Measurements from ENCODE around the gene TEP1.

- no peak for TF ChIP-seq EZH2 (IDR thresholded peaks at IDR 0.05; ENCODE audit: low read depth, unreplicated experiment)
- TF ChIP-seq CTCF (conservative IDR thresholded peaks at IDR 0.05; ENCODE audit: low read depth in 2 of 2), result no peak
- TF ChIP-seq CREB1 (CRISPR knock-in tag; IDR thresholded peaks at IDR 0.05; ENCODE audit: low read depth), result no peak
- no peak for TF ChIP-seq REST (IDR thresholded peaks at IDR 0.05; ENCODE audit: unreplicated experiment)
- no peak for TF ChIP-seq POLR2AphosphoS5 (IDR thresholded peaks at IDR 0.05; ENCODE audit: low read depth)
- TF ChIP-seq JUNB (IDR thresholded peaks at IDR 0.05; ENCODE audit: unreplicated experiment), result no peak
- no peak for TF ChIP-seq ZNF331 (CRISPR knock-in tag; IDR thresholded peaks at IDR 0.05; ENCODE audit: low read depth)
Measured at GRCh38 chr14:20446889-20447288, 33.6 kb upstream of the TEP1 start.
